ENCODE results near the gene AMOTL1.

AMOTL1 gene

DNA sequence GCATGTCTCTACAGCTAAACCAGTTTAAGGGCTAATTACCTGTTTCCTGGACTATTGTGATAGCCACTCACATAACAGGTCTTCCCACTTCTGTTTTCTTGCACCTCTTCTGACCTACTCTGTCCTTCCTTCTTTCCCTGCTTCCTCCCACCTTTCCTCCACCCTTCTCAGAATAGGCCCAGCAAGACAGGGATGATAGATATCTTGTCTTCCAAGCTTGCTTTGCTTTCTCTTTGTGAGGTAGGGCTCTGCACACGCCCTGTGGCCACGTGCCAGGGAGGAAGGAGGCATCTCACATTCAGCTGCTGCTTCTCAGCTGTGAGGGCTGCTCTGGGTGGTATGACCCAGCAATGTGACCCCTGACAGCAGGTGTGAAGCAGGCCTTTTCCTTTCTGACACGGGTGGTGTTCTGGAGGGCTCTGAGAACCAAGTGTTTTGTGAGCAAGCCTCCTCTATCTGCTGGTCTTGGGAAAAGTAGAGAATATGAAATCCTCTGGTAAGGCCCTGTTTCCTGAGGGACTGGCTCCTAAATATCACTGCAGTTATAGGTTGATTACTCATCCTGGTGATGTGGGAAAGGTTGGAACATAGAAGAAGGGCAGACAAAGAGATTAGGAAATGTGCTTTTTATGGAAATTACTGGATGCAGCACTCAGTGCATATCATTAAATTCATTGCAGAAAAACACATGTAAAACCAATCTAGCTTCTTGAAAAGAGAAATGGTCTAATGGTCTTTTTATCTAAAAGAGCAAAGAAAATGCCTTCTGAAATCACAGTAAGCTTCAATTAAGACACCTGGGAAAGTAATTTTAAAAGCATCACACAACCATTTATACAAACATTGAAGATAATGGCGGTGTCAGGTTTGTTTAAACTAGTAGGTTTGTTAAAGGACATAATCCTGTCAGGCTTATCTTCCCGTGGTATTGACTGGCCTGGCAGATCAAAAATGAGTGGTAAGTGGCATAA lies 8.5 kb downstream of the AMOTL1 start:
- DNase-seq = no peak
- Histone ChIP-seq H3K4me3 (ENCODE audit: low read depth, low read length) (no peak overlapping the region), H3K36me3 (no peaks in the 10 kb centered on the region; the same call in 1 of the 2 replicates), H3K27me3 (ENCODE audit: insufficient read depth, low read depth, severe bottlenecking) (no peaks in the 10 kb centered on the region), H3K9me3 (ENCODE audit: severe bottlenecking) (no peaks in the 10 kb centered on the region), H3K27ac (no peak overlapping the region)
- TF ChIP-seq CTCF (IDR thresholded peaks at IDR 0.05; ENCODE audit: low read depth, low read length) = no peak

- no peak for TF ChIP-seq CTCF (IDR thresholded peaks at IDR 0.05; ENCODE audit: low read depth, low read length)
- Histone ChIP-seq H3K36me3 (no peaks in the 10 kb centered on the region; the same call in 1 of the 2 replicates), H3K27ac (no peak overlapping the region), H3K27me3 (ENCODE audit: insufficient read depth, low read depth, severe bottlenecking) (no peaks in the 10 kb centered on the region), H3K4me3 (ENCODE audit: low read depth, low read length) (no peak overlapping the region), H3K9me3 (ENCODE audit: severe bottlenecking) (no peaks in the 10 kb centered on the region)
- DNase-seq = no peak
Observed at GRCh38 chr11:94780432-94780831, 12.3 kb downstream of the AMOTL1 start.

- DNase-seq = no peak
- H3K36me3 ChIP-seq = no peaks in the 10 kb centered on the region; the same call in 1 of the 2 replicates
- no peak overlapping the region for H3K27ac ChIP-seq
- no peaks in the 10 kb centered on the region for H3K27me3 ChIP-seq (ENCODE audit: insufficient read depth, low read depth, severe bottlenecking)
- TF ChIP-seq CTCF (IDR thresholded peaks at IDR 0.05; ENCODE audit: low read depth, low read length) = no peak
- H3K9me3 ChIP-seq (ENCODE audit: severe bottlenecking) = no peaks in the 10 kb centered on the region
- H3K4me3 ChIP-seq (ENCODE audit: low read depth, low read length) = no peak overlapping the region
Observed at GRCh38 chr11:94781837-94782236, 13.7 kb downstream of the AMOTL1 start.

GRCh38 chr11:94782446-94782845 lies 14.3 kb downstream of the AMOTL1 start:
- no peak overlapping the region for H3K27ac ChIP-seq
- no peak for DNase-seq
- no peak for TF ChIP-seq CTCF (IDR thresholded peaks at IDR 0.05; ENCODE audit: low read depth, low read length)

DNA sequence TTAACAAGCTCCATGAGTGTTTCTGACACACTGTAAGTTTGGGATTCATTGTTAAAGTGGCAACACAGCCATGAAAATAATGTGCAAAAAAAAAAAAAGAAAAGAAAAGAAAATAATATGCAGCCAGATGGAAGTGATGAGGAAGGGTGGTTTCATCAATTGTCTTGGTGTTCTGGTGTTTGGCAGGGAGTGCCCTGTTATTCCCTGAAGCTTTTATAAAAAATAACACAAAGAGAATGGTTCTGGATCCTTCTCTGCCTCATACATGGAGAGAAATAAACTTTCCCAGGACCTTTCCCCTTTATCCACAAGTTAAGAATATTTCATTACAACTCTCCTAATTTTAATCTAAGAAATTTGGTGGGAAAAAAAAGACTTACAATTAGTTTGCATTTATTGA lies 16.7 kb downstream of the AMOTL1 start:
- no peak for TF ChIP-seq CTCF (IDR thresholded peaks at IDR 0.05; ENCODE audit: low read depth, low read length)
- no peaks in the 10 kb centered on the region for H3K9me3 ChIP-seq (ENCODE audit: severe bottlenecking)
- no peaks in the 10 kb centered on the region; the same call in 1 of the 2 replicates for H3K36me3 ChIP-seq
- no peak overlapping the region for H3K27ac ChIP-seq
- H3K4me3 ChIP-seq (ENCODE audit: low read depth, low read length) = no peak overlapping the region
- no peaks in the 10 kb centered on the region for H3K27me3 ChIP-seq (ENCODE audit: insufficient read depth, low read depth, severe bottlenecking)
- DNase-seq = no peak

More at GRCh38 chr11:94782446-94782845, 14.3 kb downstream of the AMOTL1 start:
- H3K4me3 ChIP-seq (ENCODE audit: low read depth, low read length) = no peak overlapping the region
- H3K36me3 ChIP-seq = no peaks in the 10 kb centered on the region; the same call in 1 of the 2 replicates
- H3K9me3 ChIP-seq (ENCODE audit: severe bottlenecking) = no peaks in the 10 kb centered on the region
- no peaks in the 10 kb centered on the region for H3K27me3 ChIP-seq (ENCODE audit: insufficient read depth, low read depth, severe bottlenecking)
